ENCODE data around the gene CITED2. TPM values are rescaled to one million over a fixed set of nuclear protein-coding genes. Genes with fewer than 3 reads are reported as not detected.

CITED2 gene
- total and polyA plus RNA-seq, 2 donors, result 26.3 to 36.2 TPM

GRCh38 chr6:139391709-139392108 is 17.3 kb upstream of the CITED2 start:
- no peaks in the 10 kb centered on the region for H3K9me3 ChIP-seq (ENCODE audit: control insufficient read depth in 2 of 2, insufficient read depth in 1 of 2, low read length in 1 of 2)

GRCh38 chr6:139390447-139390846 is 16.0 kb upstream of the CITED2 start:
- no peak for DNase-seq (ENCODE audit: low read depth in 6 of 9, low spot score in 9 of 9)
- H3K4me1 ChIP-seq (ENCODE audit: control insufficient read depth in 2 of 2, insufficient read depth in 2 of 2, low read length in 2 of 2), result no peaks in the 10 kb centered on the region
- H3K27me3 ChIP-seq (ENCODE audit: control insufficient read depth in 2 of 2, insufficient read depth in 1 of 2, low read length in 1 of 2), result no peaks in the 10 kb centered on the region
- WGBS, result 96% methylated on average over 2 of the region's 2 CpGs
- no peak overlapping the region for H3K27ac ChIP-seq (ENCODE audit: low read depth in 1 of 2, low read length in 1 of 2)
- H3K9me3 ChIP-seq (ENCODE audit: control insufficient read depth in 2 of 2, insufficient read depth in 1 of 2, low read length in 1 of 2), result no peaks in the 10 kb centered on the region
- H3K36me3 ChIP-seq (ENCODE audit: control insufficient read depth in 2 of 2, insufficient read depth in 2 of 2, low read length in 1 of 2), result no peaks in the 10 kb centered on the region
- no peak overlapping the region for H3K4me3 ChIP-seq (ENCODE audit: low read length in 2 of 2)

More at GRCh38 chr6:139391709-139392108, 17.3 kb upstream of the CITED2 start:
- no peaks in the 10 kb centered on the region for H3K36me3 ChIP-seq (ENCODE audit: control insufficient read depth in 2 of 2, insufficient read depth in 2 of 2, low read length in 1 of 2)
- H3K4me3 ChIP-seq (ENCODE audit: low read length in 2 of 2), result no peak overlapping the region
- no peaks in the 10 kb centered on the region for H3K27me3 ChIP-seq (ENCODE audit: control insufficient read depth in 2 of 2, insufficient read depth in 1 of 2, low read length in 1 of 2)
- no peak overlapping the region for H3K27ac ChIP-seq (ENCODE audit: low read depth in 1 of 2, low read length in 1 of 2)
- no peaks in the 10 kb centered on the region for H3K4me1 ChIP-seq (ENCODE audit: control insufficient read depth in 2 of 2, insufficient read depth in 2 of 2, low read length in 2 of 2)
- DNase-seq (ENCODE audit: low read depth in 6 of 9, low spot score in 9 of 9), result no peak
- 98% methylated on average over 3 of the region's 3 CpGs for WGBS

GRCh38 chr6:139388384-139388783 is 13.9 kb upstream of the CITED2 start:
- no peaks in the 10 kb centered on the region for H3K27me3 ChIP-seq (ENCODE audit: control insufficient read depth in 2 of 2, insufficient read depth in 1 of 2, low read length in 1 of 2)
- DNase-seq (ENCODE audit: low read depth in 6 of 9, low spot score in 9 of 9), result no peak
- H3K36me3 ChIP-seq (ENCODE audit: control insufficient read depth in 2 of 2, insufficient read depth in 2 of 2, low read length in 1 of 2), result no peaks in the 10 kb centered on the region
- H3K9me3 ChIP-seq (ENCODE audit: control insufficient read depth in 2 of 2, insufficient read depth in 1 of 2, low read length in 1 of 2), result no peaks in the 10 kb centered on the region
- 91% methylated on average over 2 of the region's 2 CpGs for WGBS
- no peak overlapping the region for H3K4me3 ChIP-seq (ENCODE audit: low read length in 2 of 2)
- no peaks in the 10 kb centered on the region for H3K4me1 ChIP-seq (ENCODE audit: control insufficient read depth in 2 of 2, insufficient read depth in 2 of 2, low read length in 2 of 2)
- H3K27ac ChIP-seq (ENCODE audit: low read depth in 1 of 2, low read length in 1 of 2), result no peak overlapping the region

GRCh38 chr6:139386404-139386803 is 12.0 kb upstream of the CITED2 start:
- no peaks in the 10 kb centered on the region for H3K4me1 ChIP-seq (ENCODE audit: control insufficient read depth in 2 of 2, insufficient read depth in 2 of 2, low read length in 2 of 2)
- H3K27me3 ChIP-seq (ENCODE audit: control insufficient read depth in 2 of 2, insufficient read depth in 1 of 2, low read length in 1 of 2), result no peaks in the 10 kb centered on the region
- H3K4me3 ChIP-seq (ENCODE audit: low read length in 2 of 2), result no peak overlapping the region
- no peaks in the 10 kb centered on the region for H3K36me3 ChIP-seq (ENCODE audit: control insufficient read depth in 2 of 2, insufficient read depth in 2 of 2, low read length in 1 of 2)
- H3K9me3 ChIP-seq (ENCODE audit: control insufficient read depth in 2 of 2, insufficient read depth in 1 of 2, low read length in 1 of 2), result no peaks in the 10 kb centered on the region
- no peak overlapping the region for H3K27ac ChIP-seq (ENCODE audit: low read depth in 1 of 2, low read length in 1 of 2)
- DNase-seq (ENCODE audit: low read depth in 6 of 9, low spot score in 9 of 9), result no peak
- WGBS, result 81% methylated on average over 3 of the region's 3 CpGs

GRCh38 chr6:139381216-139381865 is 6.9 kb upstream of the CITED2 start:
- no peaks in the 10 kb centered on the region for H3K36me3 ChIP-seq (ENCODE audit: control insufficient read depth in 2 of 2, insufficient read depth in 2 of 2, low read length in 1 of 2)
- DNase-seq (ENCODE audit: low read depth in 6 of 9, low spot score in 9 of 9), result no peak
- WGBS, result 96% methylated on average over 6 of the region's 6 CpGs
- no peaks in the 10 kb centered on the region for H3K9me3 ChIP-seq (ENCODE audit: control insufficient read depth in 2 of 2, insufficient read depth in 1 of 2, low read length in 1 of 2)
- peaks cover 0 to 2% of the 10 kb centered on the region in 2 donors for H3K4me1 ChIP-seq (ENCODE audit: control insufficient read depth in 2 of 2, insufficient read depth in 2 of 2, low read length in 2 of 2)
- H3K27ac ChIP-seq (ENCODE audit: low read depth in 1 of 2, low read length in 1 of 2), result no peak overlapping the region
- H3K27me3 ChIP-seq (ENCODE audit: control insufficient read depth in 2 of 2, insufficient read depth in 1 of 2, low read length in 1 of 2), result no peaks in the 10 kb centered on the region
- H3K4me3 ChIP-seq (ENCODE audit: low read length in 2 of 2), result no peak overlapping the region

GRCh38 chr6:139380611-139381010 is 6.2 kb upstream of the CITED2 start:
- Histone ChIP-seq H3K9me3 (ENCODE audit: control insufficient read depth in 2 of 2, insufficient read depth in 1 of 2, low read length in 1 of 2) (no peaks in the 10 kb centered on the region), H3K36me3 (ENCODE audit: control insufficient read depth in 2 of 2, insufficient read depth in 2 of 2, low read length in 1 of 2) (no peaks in the 10 kb centered on the region), H3K27ac (ENCODE audit: low read depth in 1 of 2, low read length in 1 of 2) (no peak overlapping the region), H3K27me3 (ENCODE audit: control insufficient read depth in 2 of 2, insufficient read depth in 1 of 2, low read length in 1 of 2) (no peaks in the 10 kb centered on the region), H3K4me1 (ENCODE audit: control insufficient read depth in 2 of 2, insufficient read depth in 2 of 2, low read length in 2 of 2) (peaks cover 0 to 5% of the 10 kb centered on the region in 2 donors), H3K4me3 (ENCODE audit: low read length in 2 of 2) (no peak overlapping the region)
- WGBS, result 92% methylated on average over 2 of the region's 2 CpGs
- no peak for DNase-seq (ENCODE audit: low read depth in 6 of 9, low spot score in 9 of 9)

- Histone ChIP-seq H3K4me1 (ENCODE audit: control insufficient read depth in 2 of 2, insufficient read depth in 2 of 2, low read length in 2 of 2) (peaks cover 2 to 5% of the 10 kb centered on the region in 2 donors), H3K27me3 (ENCODE audit: control insufficient read depth in 2 of 2, insufficient read depth in 1 of 2, low read length in 1 of 2) (no peaks in the 10 kb centered on the region), H3K4me3 (ENCODE audit: low read length in 2 of 2) (no peak overlapping the region), H3K36me3 (ENCODE audit: control insufficient read depth in 2 of 2, insufficient read depth in 2 of 2, low read length in 1 of 2) (no peaks in the 10 kb centered on the region), H3K27ac (ENCODE audit: low read depth in 1 of 2, low read length in 1 of 2) (no peak overlapping the region), H3K9me3 (ENCODE audit: control insufficient read depth in 2 of 2, insufficient read depth in 1 of 2, low read length in 1 of 2) (no peaks in the 10 kb centered on the region)
- no peak for DNase-seq (ENCODE audit: low read depth in 6 of 9, low spot score in 9 of 9)
- 95% methylated on average over 7 of the region's 7 CpGs for WGBS
Observed at GRCh38 chr6:139380168-139380567, 5.7 kb upstream of the CITED2 start.

- H3K9me3 ChIP-seq (ENCODE audit: control insufficient read depth in 2 of 2, insufficient read depth in 1 of 2, low read length in 1 of 2), result peaks cover 0 to 7% of the 10 kb centered on the region in 2 donors
- peaks cover 5 to 7% of the 10 kb centered on the region in 2 donors for H3K4me1 ChIP-seq (ENCODE audit: control insufficient read depth in 2 of 2, insufficient read depth in 2 of 2, low read length in 2 of 2)
- H3K4me3 ChIP-seq (ENCODE audit: low read length in 2 of 2), result no peak overlapping the region
- 97% methylated on average over 1 of the region's 1 CpG for WGBS
- H3K27me3 ChIP-seq (ENCODE audit: control insufficient read depth in 2 of 2, insufficient read depth in 1 of 2, low read length in 1 of 2), result no peaks in the 10 kb centered on the region
- H3K36me3 ChIP-seq (ENCODE audit: control insufficient read depth in 2 of 2, insufficient read depth in 2 of 2, low read length in 1 of 2), result no peaks in the 10 kb centered on the region
- H3K27ac ChIP-seq (ENCODE audit: low read depth in 1 of 2, low read length in 1 of 2), result no peak overlapping the region
- no peak for DNase-seq (ENCODE audit: low read depth in 6 of 9, low spot score in 9 of 9)
Observed at GRCh38 chr6:139378882-139379341, 4.5 kb upstream of the CITED2 start.

- Histone ChIP-seq H3K9me3 (ENCODE audit: control insufficient read depth in 2 of 2, insufficient read depth in 1 of 2, low read length in 1 of 2) (peaks cover 0 to 7% of the 10 kb centered on the region in 2 donors), H3K36me3 (ENCODE audit: control insufficient read depth in 2 of 2, insufficient read depth in 2 of 2, low read length in 1 of 2) (no peaks in the 10 kb centered on the region), H3K27ac (ENCODE audit: low read depth in 1 of 2, low read length in 1 of 2) (no peak overlapping the region), H3K27me3 (ENCODE audit: control insufficient read depth in 2 of 2, insufficient read depth in 1 of 2, low read length in 1 of 2) (no peaks in the 10 kb centered on the region), H3K4me3 (ENCODE audit: low read length in 2 of 2) (no peak overlapping the region), H3K4me1 (ENCODE audit: control insufficient read depth in 2 of 2, insufficient read depth in 2 of 2, low read length in 2 of 2) (peaks cover 5 to 7% of the 10 kb centered on the region in 2 donors)
- DNase-seq (ENCODE audit: low read depth in 6 of 9, low spot score in 9 of 9), result no peak
Observed at GRCh38 chr6:139378226-139378625, 3.8 kb upstream of the CITED2 start.

Measured in thymus (tissue), 11 donors.